GM18526 (cell line): Measurements from ENCODE around the gene HDLBP.

Experiments
- POLR2A ChIP-seq: IDR thresholded peaks from 3 replicates; pipeline ENCODE4 v1.6.1; 2011; ENCODE audit not compliant: insufficient read length; ENCODE audit errors: extremely low read depth

Gene HDLBP

GRCh38 chr2:241350878-241351639 lies 35.6 kb upstream of the HDLBP start:
- no peak for TF ChIP-seq POLR2A

GRCh38 chr2:241350530-241350877 lies 35.0 kb upstream of the HDLBP start:
- no peak for TF ChIP-seq POLR2A

DNA sequence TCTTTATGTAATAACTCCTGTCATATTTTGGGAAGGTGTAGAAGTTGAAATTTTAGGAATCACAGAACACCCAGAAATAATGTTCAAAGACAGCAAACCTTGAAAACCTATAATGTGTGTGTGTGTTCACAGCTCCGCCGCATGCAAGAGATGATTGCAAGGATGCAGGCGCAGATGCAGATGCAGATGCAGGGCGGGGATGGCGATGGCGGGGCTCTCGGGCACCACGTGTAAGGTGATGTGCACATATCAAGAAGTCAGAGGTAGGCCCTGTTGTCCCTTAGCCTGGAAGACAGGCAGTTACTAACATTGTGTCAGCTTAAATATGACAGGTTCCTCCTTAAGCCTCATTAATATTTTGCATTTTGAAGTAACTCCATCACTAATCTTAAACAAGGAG lies 34.5 kb upstream of the HDLBP start:
- TF ChIP-seq POLR2A: no peak

DNA sequence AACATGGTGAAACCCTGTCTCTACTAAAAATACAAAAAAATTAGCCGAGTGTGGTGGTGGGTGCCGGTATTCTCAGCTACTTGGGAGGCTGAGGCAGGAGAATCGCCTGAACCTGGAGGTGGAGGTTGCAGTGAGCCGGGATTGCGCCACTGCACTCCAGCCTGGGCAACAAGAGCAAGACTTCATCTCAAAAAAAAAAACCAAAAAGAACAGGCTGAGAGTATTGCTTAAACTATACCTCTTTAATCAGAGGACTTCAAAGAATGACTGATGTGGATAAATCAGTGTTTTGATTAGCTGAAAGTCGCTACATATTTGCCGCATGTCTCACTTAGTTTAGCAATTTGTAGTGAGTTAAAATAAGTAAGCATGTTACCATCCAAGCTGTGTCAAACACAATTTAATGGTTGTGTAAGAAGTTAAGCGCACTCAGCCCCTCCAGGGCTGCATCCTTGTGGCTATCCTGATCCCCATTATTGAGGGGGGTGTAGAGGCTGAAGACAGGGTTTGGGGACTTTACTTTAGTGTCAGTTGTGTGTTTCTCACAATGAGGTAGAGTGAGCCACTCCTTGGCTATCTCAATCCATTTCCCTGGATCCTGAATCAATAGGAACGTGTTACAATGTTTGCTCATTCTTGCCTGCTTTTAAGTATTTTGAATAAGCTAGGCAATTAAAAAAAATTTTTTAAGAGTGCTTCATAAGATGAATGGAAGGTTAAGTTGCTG lies 29.6 kb upstream of the HDLBP start:
- no peak for TF ChIP-seq POLR2A

DNA sequence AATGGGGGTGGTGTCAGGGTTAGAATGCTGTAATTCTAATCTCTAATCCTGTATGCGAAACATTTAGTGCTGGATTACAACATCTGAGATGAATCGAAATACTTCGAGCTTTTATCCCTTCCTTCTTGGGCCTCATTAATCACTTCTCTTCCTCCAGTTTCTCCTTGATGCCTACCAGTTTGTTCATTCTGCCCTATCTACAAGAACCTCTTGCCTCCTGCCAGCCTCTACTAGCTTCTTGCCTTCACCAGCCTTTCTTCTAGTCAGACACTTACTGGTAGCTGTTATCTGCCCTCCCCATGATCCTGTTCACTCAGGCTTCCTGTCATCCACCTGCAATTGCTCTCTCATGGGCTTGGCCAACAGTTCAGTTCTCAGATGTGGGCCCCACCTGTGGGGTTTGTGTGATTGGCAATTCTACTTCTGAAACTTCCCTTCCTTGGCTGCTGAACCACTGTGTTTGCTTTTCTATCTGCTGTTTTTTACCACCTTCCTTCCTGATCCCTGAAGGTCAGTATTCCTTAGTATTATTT lies 25.2 kb upstream of the HDLBP start:
- no peak for TF ChIP-seq POLR2A

DNA sequence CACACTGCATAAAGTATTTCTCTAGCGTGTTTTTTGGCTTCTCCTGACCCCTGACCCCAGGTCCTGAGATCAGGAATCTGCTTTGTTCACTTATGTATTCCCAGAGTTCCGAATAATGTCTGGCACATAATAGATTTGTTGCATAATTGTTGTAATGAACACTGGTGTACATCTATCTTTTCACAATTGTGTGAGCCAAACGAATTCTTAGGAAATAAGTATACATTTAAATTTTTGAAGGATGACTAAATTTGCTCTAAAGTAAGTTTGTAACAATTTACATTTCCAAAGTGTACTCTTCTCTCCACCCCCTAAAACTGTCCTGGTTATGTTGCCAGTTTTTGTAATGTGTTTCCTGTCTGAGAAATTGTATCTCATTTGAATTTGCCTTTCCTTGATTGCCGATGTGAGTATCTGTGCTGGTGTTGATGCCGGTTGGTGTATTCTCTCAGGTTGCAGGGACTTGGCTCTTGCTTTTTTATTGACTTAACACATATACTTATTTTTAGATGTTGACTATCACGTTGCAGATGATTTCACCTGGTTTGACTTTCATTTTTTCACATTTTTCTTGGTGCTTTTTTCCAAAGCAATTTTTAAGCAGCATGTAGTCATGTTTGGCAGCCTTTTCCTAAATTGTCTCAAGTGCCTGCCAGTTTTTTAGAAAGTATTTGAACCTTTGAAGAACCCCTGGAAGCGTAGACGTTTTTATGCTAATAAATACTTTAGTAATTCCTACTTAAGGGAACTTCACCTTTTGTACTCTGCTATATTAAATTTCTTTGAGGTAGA lies 24.6 kb upstream of the HDLBP start:
- TF ChIP-seq POLR2A: no peak

GRCh38 chr2:241334813-241335212 lies 19.3 kb upstream of the HDLBP start:
- no peak for TF ChIP-seq POLR2A

DNA sequence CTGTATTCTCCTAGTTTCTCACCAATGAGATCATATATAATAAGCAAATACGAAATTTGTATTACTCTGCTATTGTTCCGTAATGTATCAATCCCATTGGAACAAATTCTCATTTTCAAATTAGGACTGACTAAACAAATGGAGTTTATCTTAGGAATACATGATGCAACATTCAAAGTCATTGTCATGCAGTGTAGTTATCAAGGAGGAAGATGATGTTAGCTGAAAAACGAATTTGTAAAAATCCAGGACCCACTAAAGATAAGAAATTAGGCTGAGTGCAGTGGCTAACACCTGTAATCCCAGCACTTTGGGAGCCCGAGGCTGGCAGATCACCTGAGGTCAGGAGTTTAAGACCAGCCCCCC lies 15.1 kb upstream of the HDLBP start:
- no peak for TF ChIP-seq POLR2A

DNA sequence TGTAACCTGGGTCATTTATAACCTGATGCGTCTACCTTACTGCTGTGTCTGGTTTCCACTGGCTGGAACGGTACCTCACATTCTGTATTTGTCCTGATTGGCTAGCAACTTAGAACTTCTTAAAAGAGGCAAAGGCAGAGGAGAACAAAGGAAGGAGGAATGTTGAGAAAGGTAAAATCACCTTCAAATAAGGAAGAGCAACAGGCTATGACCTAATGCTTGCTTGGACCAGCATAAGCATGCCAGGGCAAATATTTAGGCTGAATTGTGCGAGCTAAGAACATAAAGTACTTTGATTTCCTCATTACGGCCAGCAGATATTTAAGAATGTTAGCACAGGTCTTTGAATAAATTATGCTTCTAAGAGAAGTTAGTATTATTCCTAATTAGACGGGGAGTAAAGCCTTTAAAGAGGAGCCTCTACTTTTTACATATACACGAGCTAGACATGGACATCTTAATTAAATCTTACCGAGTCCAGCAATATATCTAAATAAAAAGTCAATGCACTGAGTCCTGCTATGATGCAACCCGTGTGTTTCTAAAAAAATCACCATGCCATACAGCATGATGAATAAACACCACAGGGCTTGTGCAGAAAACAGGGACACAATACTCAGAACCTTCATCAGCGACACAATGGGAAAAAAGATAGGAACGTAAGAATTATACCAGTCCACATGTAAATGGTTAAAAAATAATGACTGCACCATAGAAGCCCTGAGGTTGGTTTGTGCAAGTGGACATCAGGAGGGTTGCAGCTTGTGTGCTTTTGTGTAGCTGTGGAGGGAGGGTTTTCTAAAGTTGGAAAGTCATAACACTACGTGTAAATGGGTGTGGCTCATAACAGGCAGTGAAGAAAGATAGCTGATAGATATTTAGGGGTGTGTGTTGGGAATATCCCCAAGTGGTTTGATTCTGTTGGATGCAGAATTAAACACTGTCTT lies 14.5 kb upstream of the HDLBP start:
- no peak for TF ChIP-seq POLR2A

GRCh38 chr2:241325257-241325656 lies 9.8 kb upstream of the HDLBP start:
- TF ChIP-seq POLR2A: no peak

- TF ChIP-seq POLR2A: no peak
These were observed 9.3 kb upstream of the HDLBP start for GRCh38 chr2:241324775-241325174.

GRCh38 chr2:241323778-241324177 lies 8.3 kb upstream of the HDLBP start:
- TF ChIP-seq POLR2A: no peak

GRCh38 chr2:241321886-241322285 lies 6.4 kb upstream of the HDLBP start:
- TF ChIP-seq POLR2A: no peak

DNA sequence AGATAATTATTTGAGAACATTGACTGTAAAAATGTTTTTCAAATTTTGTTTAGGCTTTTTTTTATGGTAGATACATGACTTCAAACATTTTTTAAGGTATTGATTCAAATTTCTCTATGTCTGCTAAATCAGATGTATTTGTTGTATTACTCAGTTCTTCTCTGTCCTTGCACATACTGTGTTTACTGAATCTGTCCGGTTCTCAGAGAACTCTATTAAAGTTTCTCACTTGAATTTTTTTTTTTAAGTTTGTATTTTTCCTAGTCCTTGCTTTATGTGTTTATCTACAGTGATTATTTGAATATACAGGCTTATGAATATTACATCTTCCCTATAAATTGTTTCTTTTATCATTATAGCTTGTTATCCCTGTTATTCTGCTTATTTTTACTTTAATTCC lies 5.6 kb upstream of the HDLBP start:
- no peak for TF ChIP-seq POLR2A

GRCh38 chr2:241320394-241320793 lies 4.9 kb upstream of the HDLBP start:
- no peak for TF ChIP-seq POLR2A
